Chondrocyte (in vitro differentiated cells): ENCODE data around the gene ANO4. TPM values are rescaled to one million over a fixed set of nuclear protein-coding genes. Genes with fewer than 3 reads are reported as not detected.

Source experiments
- DNase-seq: peaks from one replicate; pipeline ENCODE4 v3.0.0; 2021; ENCODE audit warnings: mixed read lengths, low spot score
- H3K27ac Mint-ChIP-seq: one replicate; pipeline ENCODE4 v1.8.0; 2021; ENCODE audit warnings: mild to moderate bottlenecking, moderate library complexity, mixed read lengths; ENCODE audit not compliant: unreplicated experiment
- H3K27me3 Mint-ChIP-seq: 2 replicates; pipeline ENCODE4 v1.8.0; 2021; ENCODE audit warnings: low read depth, mixed read lengths
- H3K36me3 Mint-ChIP-seq: 2 replicates; pipeline ENCODE4 v1.8.0; 2021; ENCODE audit warnings: low read depth, mixed read lengths
- H3K4me1 Mint-ChIP-seq: 2 replicates; pipeline ENCODE4 v1.8.0; 2021; ENCODE audit warnings: low read depth, mild to moderate bottlenecking, mixed read lengths
- H3K4me3 Mint-ChIP-seq: one replicate; pipeline ENCODE4 v1.8.0; 2021; ENCODE audit warnings: mild to moderate bottlenecking, moderate library complexity, mixed read lengths; ENCODE audit not compliant: unreplicated experiment
- H3K9me3 Mint-ChIP-seq: 2 replicates; pipeline ENCODE4 v1.8.0; 2021; ENCODE audit warnings: low read depth, mixed read lengths
- total RNA-seq: library from RNA; stranded (reverse); gene quantifications from 3 replicates; pipeline ENCODE4 v1.2.1, GENCODE V29; 2021
- TF ChIP-seq, protein P1 (sequence below): fragments of 200-600 bp; sonication (generic); IDR thresholded peaks from 2 replicates; pipeline ENCODE4 v1.5.0; 2021; ENCODE audit warnings: antibody characterized with exemption, mild to moderate bottlenecking, moderate library complexity

The ANO4 gene
- total RNA-seq, 1 donor from 2014 or later, result 9.2 TPM

DNA sequence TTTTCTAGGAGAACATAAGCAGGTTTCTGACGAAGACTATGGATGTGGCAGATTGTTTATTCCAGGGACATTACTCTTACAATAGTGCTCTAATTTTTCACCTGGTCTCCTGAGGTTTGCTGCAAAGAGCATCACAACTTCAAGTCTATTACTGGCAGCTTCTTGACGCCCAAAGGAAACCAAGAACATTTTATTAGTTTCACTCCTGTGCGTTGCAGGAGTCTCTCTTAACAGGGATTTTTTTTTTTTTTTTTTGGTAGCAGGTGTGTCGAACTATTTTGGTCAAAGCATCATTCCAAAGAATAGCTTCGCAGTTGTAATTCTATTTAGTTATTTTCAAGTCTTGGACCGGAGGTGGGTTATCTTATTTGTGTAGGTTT lies 1.2 kb downstream of the ANO4 start:
- TF ChIP-seq, protein P1, sequence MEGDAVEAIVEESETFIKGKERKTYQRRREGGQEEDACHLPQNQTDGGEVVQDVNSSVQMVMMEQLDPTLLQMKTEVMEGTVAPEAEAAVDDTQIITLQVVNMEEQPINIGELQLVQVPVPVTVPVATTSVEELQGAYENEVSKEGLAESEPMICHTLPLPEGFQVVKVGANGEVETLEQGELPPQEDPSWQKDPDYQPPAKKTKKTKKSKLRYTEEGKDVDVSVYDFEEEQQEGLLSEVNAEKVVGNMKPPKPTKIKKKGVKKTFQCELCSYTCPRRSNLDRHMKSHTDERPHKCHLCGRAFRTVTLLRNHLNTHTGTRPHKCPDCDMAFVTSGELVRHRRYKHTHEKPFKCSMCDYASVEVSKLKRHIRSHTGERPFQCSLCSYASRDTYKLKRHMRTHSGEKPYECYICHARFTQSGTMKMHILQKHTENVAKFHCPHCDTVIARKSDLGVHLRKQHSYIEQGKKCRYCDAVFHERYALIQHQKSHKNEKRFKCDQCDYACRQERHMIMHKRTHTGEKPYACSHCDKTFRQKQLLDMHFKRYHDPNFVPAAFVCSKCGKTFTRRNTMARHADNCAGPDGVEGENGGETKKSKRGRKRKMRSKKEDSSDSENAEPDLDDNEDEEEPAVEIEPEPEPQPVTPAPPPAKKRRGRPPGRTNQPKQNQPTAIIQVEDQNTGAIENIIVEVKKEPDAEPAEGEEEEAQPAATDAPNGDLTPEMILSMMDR, result no peak
- DNase-seq, result no peak
- H3K27me3 Mint-ChIP-seq, result no peaks in the 10 kb centered on the region
- peaks cover 58% of the 10 kb centered on the region for H3K4me1 Mint-ChIP-seq
- no peaks in the 10 kb centered on the region for H3K36me3 Mint-ChIP-seq
- H3K4me3 Mint-ChIP-seq, result peak overlapping the region; percentile 90
- peak overlapping the region; percentile 92 for H3K27ac Mint-ChIP-seq
- no peaks in the 10 kb centered on the region for H3K9me3 Mint-ChIP-seq

GRCh38 chr12:100796621-100797020 lies 2.0 kb downstream of the ANO4 start:
- Mint-ChIP-seq H3K27me3 (no peaks in the 10 kb centered on the region), H3K9me3 (no peaks in the 10 kb centered on the region), H3K4me3 (peak overlapping the region; percentile 90), H3K4me1 (peaks cover 65% of the 10 kb centered on the region), H3K27ac (peak overlapping the region; percentile 20), H3K36me3 (no peaks in the 10 kb centered on the region)
- TF ChIP-seq, protein P1, result no peak
- no peak for DNase-seq

GRCh38 chr12:100797246-100797645 lies 2.7 kb downstream of the ANO4 start:
- Mint-ChIP-seq H3K27me3 (no peaks in the 10 kb centered on the region), H3K9me3 (no peaks in the 10 kb centered on the region), H3K4me1 (peaks cover 65% of the 10 kb centered on the region), H3K4me3 (peak overlapping the region; percentile 7), H3K36me3 (no peaks in the 10 kb centered on the region), H3K27ac (no peak overlapping the region)
- DNase-seq, result no peak
- TF ChIP-seq, protein P1, result no peak

DNA sequence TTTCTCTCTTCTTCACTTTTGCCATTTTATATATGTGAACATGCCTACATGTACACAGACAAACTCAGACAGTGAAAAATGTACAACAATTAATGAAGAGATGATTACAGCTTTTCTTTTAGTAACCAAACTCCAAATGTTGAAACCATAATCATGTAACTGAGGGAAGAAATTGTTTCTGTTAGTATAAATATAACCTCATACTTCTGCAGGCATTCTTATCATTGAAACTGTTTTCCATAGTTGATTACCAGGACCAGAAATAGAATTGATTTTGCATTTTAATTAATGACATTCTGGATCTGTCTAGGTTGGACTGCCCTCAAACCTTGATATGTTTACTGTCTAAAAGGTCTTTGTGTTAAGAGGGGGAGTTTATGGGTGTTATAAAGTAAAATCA lies 3.2 kb downstream of the ANO4 start:
- Mint-ChIP-seq H3K4me3 (no peak overlapping the region), H3K4me1 (peaks cover 65% of the 10 kb centered on the region), H3K27ac (peak overlapping the region; percentile 92), H3K9me3 (no peaks in the 10 kb centered on the region), H3K27me3 (no peaks in the 10 kb centered on the region), H3K36me3 (no peaks in the 10 kb centered on the region)
- TF ChIP-seq, protein P1, result no peak
- no peak for DNase-seq

DNA sequence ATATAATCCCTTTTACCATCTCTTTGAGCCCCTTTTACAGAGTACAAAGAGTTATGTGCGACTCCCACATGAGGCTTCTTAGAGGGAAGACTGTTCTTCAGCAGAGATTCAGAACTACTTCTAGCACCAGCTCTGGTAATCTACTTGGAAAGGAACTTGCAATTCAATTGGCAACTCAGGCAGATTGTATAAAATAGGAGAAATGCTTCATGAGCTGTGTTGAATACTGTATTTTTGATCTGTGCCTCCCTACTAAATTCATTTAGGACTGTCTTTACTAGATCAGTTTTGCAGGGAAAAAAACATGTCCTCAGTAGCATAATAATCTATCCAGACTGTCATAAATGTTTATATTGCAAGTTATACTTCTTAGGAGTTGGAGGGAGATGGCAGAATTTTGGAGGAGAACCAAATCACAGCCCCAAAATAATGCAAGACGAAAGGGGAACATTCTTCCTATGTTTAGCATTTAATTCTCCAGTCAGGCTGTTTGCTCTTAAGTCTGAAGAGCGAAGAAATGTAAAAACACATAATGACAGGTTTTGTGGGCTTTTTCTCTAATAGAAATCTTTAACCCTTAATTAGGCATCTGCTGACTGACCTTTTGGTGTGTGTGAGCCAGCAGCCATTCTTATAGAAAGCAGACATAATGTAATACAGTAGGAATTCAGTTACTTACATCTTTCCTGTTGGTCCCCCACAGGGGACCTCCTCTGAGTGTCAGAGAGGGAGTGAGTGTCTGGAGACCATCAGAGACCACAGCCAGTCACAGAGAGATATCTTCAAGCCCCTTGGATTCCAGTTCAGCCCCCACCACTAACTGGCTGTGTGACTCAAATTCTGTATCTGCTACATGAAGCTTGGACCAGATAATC lies 3.9 kb downstream of the ANO4 start:
- no peak for DNase-seq

More for the DNA sequence above, 3.9 kb downstream of the ANO4 start:
- peaks cover 62% of the 10 kb centered on the region for H3K4me1 Mint-ChIP-seq
- TF ChIP-seq, protein P1, result no peak
- peak overlapping the region; percentile 92 for H3K27ac Mint-ChIP-seq
- no peaks in the 10 kb centered on the region for H3K9me3 Mint-ChIP-seq
- peak overlapping the region; percentile 40 for H3K4me3 Mint-ChIP-seq
- no peaks in the 10 kb centered on the region for H3K27me3 Mint-ChIP-seq
- H3K36me3 Mint-ChIP-seq, result no peaks in the 10 kb centered on the region
